ENCODE results near the gene MRPL40. TPM values are rescaled to one million over a fixed set of nuclear protein-coding genes. Genes with fewer than 3 reads are reported as not detected.

MRPL40 gene
- total and polyA plus RNA-seq, 2 of the 13 experiments (the other 11 are each of a cell fraction or from before 2014, with no cell fraction given) = 42.7 to 79.7 TPM

DNA sequence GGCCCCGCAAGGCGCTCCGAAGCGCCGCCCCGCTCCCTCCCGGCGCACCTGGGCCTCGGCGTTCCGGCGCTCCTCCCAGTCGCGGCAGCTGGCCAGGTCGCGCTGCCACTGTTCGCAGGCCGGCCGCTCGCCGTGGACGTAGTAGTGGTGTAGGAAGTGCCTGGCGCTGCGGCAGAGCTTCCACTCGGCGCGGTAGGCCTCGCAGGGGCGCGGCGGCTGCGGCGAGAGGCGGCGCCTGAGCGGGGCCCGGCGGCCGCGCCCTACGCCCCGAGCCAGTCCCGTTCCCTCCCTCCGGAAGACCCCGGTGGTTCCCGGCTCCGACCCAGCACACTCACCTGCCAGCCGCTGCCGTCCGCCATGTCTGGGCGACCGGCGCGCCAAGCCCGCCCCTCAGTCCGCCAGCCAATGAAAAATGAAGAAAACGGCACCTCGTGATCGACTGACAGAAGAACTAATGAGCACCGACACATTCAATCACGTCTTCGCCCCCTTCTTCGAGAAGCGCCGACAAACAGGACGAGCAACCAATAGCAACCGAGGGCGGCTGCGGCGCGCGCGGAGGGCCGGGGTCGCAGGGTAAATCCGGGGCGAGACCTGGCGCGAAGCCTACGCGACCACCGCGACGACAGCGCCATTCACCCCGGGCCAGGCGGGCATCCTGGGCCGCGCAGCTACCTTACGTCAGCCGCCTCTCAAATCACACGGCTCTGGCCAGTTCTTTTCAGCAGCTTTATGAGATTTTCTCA, 15.2 kb downstream of the MRPL40 start, which contains the start of gene C22orf39 (continued):
- no peak for TF ChIP-seq HNF4G (IDR thresholded peaks at IDR 0.05; ENCODE audit: borderline replicate concordance, low read depth, low read length)
- TF ChIP-seq HNF4G (CRISPR knock-in tag; IDR thresholded peaks at IDR 0.05; ENCODE audit: borderline replicate concordance, low read depth) = no peak
- TF ChIP-seq, protein P1, sequence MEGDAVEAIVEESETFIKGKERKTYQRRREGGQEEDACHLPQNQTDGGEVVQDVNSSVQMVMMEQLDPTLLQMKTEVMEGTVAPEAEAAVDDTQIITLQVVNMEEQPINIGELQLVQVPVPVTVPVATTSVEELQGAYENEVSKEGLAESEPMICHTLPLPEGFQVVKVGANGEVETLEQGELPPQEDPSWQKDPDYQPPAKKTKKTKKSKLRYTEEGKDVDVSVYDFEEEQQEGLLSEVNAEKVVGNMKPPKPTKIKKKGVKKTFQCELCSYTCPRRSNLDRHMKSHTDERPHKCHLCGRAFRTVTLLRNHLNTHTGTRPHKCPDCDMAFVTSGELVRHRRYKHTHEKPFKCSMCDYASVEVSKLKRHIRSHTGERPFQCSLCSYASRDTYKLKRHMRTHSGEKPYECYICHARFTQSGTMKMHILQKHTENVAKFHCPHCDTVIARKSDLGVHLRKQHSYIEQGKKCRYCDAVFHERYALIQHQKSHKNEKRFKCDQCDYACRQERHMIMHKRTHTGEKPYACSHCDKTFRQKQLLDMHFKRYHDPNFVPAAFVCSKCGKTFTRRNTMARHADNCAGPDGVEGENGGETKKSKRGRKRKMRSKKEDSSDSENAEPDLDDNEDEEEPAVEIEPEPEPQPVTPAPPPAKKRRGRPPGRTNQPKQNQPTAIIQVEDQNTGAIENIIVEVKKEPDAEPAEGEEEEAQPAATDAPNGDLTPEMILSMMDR (CRISPR knock-in tag; IDR thresholded peaks at IDR 0.05) = no peak
- TF ChIP-seq, protein P2, sequence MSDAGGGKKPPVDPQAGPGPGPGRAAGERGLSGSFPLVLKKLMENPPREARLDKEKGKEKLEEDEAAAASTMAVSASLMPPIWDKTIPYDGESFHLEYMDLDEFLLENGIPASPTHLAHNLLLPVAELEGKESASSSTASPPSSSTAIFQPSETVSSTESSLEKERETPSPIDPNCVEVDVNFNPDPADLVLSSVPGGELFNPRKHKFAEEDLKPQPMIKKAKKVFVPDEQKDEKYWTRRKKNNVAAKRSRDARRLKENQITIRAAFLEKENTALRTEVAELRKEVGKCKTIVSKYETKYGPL (CRISPR knock-in tag; IDR thresholded peaks at IDR 0.05) = no peak; the same call in 1 of the 2 replicates
- TF ChIP-seq NFE2L2 (IDR thresholded peaks at IDR 0.05; ENCODE audit: low read length) = no peak
- TF ChIP-seq, protein P3, sequence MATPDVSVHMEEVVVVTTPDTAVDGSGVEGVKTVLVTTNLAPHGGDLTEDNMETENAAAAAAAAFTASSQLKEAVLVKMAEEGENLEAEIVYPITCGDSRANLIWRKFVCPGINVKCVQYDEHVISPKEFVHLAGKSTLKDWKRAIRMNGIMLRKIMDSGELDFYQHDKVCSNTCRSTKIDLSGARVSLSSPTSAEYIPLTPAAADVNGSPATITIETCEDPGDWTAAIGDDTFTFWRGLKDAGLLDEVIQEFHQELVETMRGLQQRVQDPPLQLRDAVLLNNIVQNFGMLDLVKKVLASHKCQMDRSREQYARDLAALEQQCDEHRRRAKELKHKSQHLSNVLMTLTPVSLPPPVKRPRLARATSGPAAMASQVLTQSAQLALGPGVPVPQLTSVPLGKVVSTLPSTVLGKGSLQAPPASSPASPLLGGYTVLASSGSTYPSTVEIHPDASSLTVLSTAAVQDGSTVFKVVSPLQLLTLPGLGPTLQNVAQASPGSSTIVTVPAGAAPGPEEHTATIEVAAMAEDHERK (CRISPR knock-in tag; IDR thresholded peaks at IDR 0.05; ENCODE audit: low read depth) = no peak
- TF ChIP-seq AHR (CRISPR knock-in tag; IDR thresholded peaks at IDR 0.05) = 0 out of 2 replicates have a peak, but pooled peaks have one; percentile 3
- no peak for TF ChIP-seq CHCHD3 (CRISPR knock-in tag; IDR thresholded peaks at IDR 0.05)
- TF ChIP-seq TAF15 (IDR thresholded peaks at IDR 0.05; ENCODE audit: low read depth, low read length, poor library complexity, severe bottlenecking) = no peak
- no peak for TF ChIP-seq BRD4 (CRISPR knock-in tag; IDR thresholded peaks at IDR 0.05)
- peak; percentile 30 for TF ChIP-seq ELF3 (CRISPR knock-in tag; IDR thresholded peaks at IDR 0.05)
- no peak for TF ChIP-seq HCFC1 (IDR thresholded peaks at IDR 0.05; ENCODE audit: low read depth, low read length)
- peak; percentile 60; the same call in 1 of the 2 replicates for TF ChIP-seq ZNF224 (CRISPR knock-in tag; IDR thresholded peaks at IDR 0.05)
- TF ChIP-seq ZNF431 (CRISPR knock-in tag; IDR thresholded peaks at IDR 0.05; ENCODE audit: borderline replicate concordance, low read depth) = peak; percentile 51; the same call in 1 of the 2 replicates
- TF ChIP-seq GTF3A (CRISPR knock-in tag; conservative IDR thresholded peaks at IDR 0.05) = no peak
- no peak for TF ChIP-seq ZNF549 (CRISPR knock-in tag; IDR thresholded peaks at IDR 0.05)
- TF ChIP-seq REL (CRISPR knock-in tag; conservative IDR thresholded peaks at IDR 0.05) = peak; percentile 60; the same call in 1 of the 2 replicates
- TF ChIP-seq, protein P4, sequence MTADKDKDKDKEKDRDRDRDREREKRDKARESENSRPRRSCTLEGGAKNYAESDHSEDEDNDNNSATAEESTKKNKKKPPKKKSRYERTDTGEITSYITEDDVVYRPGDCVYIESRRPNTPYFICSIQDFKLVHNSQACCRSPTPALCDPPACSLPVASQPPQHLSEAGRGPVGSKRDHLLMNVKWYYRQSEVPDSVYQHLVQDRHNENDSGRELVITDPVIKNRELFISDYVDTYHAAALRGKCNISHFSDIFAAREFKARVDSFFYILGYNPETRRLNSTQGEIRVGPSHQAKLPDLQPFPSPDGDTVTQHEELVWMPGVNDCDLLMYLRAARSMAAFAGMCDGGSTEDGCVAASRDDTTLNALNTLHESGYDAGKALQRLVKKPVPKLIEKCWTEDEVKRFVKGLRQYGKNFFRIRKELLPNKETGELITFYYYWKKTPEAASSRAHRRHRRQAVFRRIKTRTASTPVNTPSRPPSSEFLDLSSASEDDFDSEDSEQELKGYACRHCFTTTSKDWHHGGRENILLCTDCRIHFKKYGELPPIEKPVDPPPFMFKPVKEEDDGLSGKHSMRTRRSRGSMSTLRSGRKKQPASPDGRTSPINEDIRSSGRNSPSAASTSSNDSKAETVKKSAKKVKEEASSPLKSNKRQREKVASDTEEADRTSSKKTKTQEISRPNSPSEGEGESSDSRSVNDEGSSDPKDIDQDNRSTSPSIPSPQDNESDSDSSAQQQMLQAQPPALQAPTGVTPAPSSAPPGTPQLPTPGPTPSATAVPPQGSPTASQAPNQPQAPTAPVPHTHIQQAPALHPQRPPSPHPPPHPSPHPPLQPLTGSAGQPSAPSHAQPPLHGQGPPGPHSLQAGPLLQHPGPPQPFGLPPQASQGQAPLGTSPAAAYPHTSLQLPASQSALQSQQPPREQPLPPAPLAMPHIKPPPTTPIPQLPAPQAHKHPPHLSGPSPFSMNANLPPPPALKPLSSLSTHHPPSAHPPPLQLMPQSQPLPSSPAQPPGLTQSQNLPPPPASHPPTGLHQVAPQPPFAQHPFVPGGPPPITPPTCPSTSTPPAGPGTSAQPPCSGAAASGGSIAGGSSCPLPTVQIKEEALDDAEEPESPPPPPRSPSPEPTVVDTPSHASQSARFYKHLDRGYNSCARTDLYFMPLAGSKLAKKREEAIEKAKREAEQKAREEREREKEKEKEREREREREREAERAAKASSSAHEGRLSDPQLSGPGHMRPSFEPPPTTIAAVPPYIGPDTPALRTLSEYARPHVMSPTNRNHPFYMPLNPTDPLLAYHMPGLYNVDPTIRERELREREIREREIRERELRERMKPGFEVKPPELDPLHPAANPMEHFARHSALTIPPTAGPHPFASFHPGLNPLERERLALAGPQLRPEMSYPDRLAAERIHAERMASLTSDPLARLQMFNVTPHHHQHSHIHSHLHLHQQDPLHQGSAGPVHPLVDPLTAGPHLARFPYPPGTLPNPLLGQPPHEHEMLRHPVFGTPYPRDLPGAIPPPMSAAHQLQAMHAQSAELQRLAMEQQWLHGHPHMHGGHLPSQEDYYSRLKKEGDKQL (CRISPR knock-in tag; IDR thresholded peaks at IDR 0.05; ENCODE audit: low read depth) = no peak
- TF ChIP-seq SALL1 (CRISPR knock-in tag; IDR thresholded peaks at IDR 0.05) = no peak; the same call in none of the 2 replicates
- peak; percentile 90 for TF ChIP-seq ZBTB7B (CRISPR knock-in tag; IDR thresholded peaks at IDR 0.05)
